ENCODE measurements around the gene SHMT2. TPM values are rescaled to one million over a fixed set of nuclear protein-coding genes. Genes with fewer than 3 reads are reported as not detected.

Gene SHMT2
- total and polyA plus RNA-seq, 2 of the 4 experiments (the other 2 are of a cell fraction): 266 to 364 TPM

DNA sequence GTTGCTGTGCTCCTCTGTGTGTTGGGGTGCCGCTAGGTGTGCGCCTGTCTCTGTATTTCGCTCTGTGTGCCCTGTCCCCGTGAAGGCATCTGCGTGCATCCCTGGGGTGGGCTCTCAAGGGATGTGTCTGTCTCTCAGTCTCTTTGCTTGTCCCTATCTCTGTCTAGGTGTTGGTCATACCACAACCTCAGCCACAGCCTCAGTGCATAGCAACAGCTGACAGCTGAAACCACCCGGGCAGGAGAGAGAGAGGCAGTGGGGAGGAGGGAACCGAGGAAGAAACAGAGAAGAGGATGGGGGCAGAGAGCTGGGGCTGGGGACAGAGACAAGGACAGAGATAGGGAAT is 13.9 kb upstream of the SHMT2 start:
- Histone ChIP-seq H2AK5ac (ENCODE audit: low read depth, low read length) (no peak overlapping the region), H3K9me3 (ENCODE audit: control insufficient read depth, insufficient read depth, low read length) (no peaks in the 10 kb centered on the region), H3K36me3 (ENCODE audit: control insufficient read depth, insufficient read depth, low read length) (peaks cover 32% of the 10 kb centered on the region), H3K4me2 (ENCODE audit: low read depth, low read length) (no peak overlapping the region), H3K18ac (ENCODE audit: low read depth, low read length) (no peak overlapping the region), H3K4ac (ENCODE audit: low read depth, low read length) (no peak overlapping the region), H3K27me3 (ENCODE audit: control insufficient read depth, insufficient read depth, low read length) (peaks cover 54% of the 10 kb centered on the region), H3K56ac (ENCODE audit: extremely low read depth, insufficient read depth, low read length) (no peak overlapping the region), H3K79me1 (ENCODE audit: low read depth in 1 of 2, low read length in 2 of 2) (peaks cover 0 to 7% of the 10 kb centered on the region in 2 experiments; a peak in 1 of 4 replicates), H2BK20ac (ENCODE audit: low read depth, low read length) (no peak overlapping the region), H4K20me1 (ENCODE audit: insufficient read depth, low read length) (peaks cover 61% of the 10 kb centered on the region), H3K4me3 (ENCODE audit: insufficient read depth, low read depth, low read length) (no peak overlapping the region), H2BK15ac (ENCODE audit: low read depth, low read length) (no peak overlapping the region), H2BK5ac (ENCODE audit: low read depth, low read length, poor library complexity, severe bottlenecking) (no peak overlapping the region), H3K9ac (ENCODE audit: low read depth, low read length) (no peak overlapping the region), H4K91ac (ENCODE audit: insufficient read depth, low read depth, low read length) (no peak overlapping the region), H3K4me1 (ENCODE audit: control insufficient read depth, insufficient read depth, low read length) (peaks cover 7% of the 10 kb centered on the region), H3K14ac (replicated peaks; ENCODE audit: low read depth, low read length) (no peak overlapping the region), H4K8ac (ENCODE audit: low read depth in 2 of 2, low read length in 2 of 2) (no peak overlapping the region), H4K5ac (ENCODE audit: low read depth, low read length) (no peak overlapping the region), H2AK9ac (replicated peaks; ENCODE audit: low read depth, low read length, poor library complexity) (peak overlapping the region; percentile 47), H3K27ac (ENCODE audit: insufficient read depth, low read length) (no peak overlapping the region), H3K23ac (ENCODE audit: low read depth, low read length) (no peak overlapping the region), H3K9me1 (ENCODE audit: insufficient read depth, low read length) (no peaks in the 10 kb centered on the region), H2BK120ac (ENCODE audit: low read depth, low read length) (no peak overlapping the region), H2AFZ (replicated peaks; ENCODE audit: low read length, poor library complexity) (no peak overlapping the region)
- WGBS, 2 experiments (ENCODE audit: extremely low coverage in 2 of 2, insufficient read length in 1 of 2): no CpG with 5 or more reads among the region's 7 CpGs
- peak; percentile 2; the same call in 1 of the 2 replicates for ATAC-seq (ENCODE audit: low read depth)
- intact Hi-C loops (cut with micrococcal nuclease) (no loop called here), dilution Hi-C loops (cut with HindIII; ENCODE audit: low sequenced_read_pairs, unreplicated experiment) (no loop called here), in situ Hi-C loops (cut with MboI; ENCODE audit: low sequenced_read_pairs) (no loop called here)
- DNase-seq: peak; percentile 30
- ChIA-PET CTCF (interaction anchor here (1.2 to 3.5 kb wide), 2 partner anchors 24 to 27 kb away, joined by 6 to 25 read pairs; no protein-coding TSS in a partner anchor), POLR2A (ENCODE audit: unreplicated experiment) (no interaction called here)
- peak; percentile 97 for TF ChIP-seq RFX5 (IDR thresholded peaks at IDR 0.05; ENCODE audit: low read depth, low read length)
- no peak for TF ChIP-seq USF2 (IDR thresholded peaks at IDR 0.05; ENCODE audit: low read depth, low read length)
- no TSS peak for BruUV-seq (replicated peaks)

Data from IMR-90 (cell line).